HepG2 (cell line): Measurements from ENCODE around the gene KLHDC8B. TPM values are rescaled to one million over a fixed set of nuclear protein-coding genes. Genes with fewer than 3 reads are reported as not detected.

Experiments
- ATAC-seq: fragments of 200-7000 bp; cut with Tn5 transposase; 3 replicates; pipeline ENCODE4 v1.9.1; 2020; ENCODE audit warnings: mild to moderate bottlenecking, moderate library complexity
- BruUV-seq: library from RNA; stranded (reverse); fragments of 400-500 nt; replicated peaks from 2 replicates; lab custom pipeline; 2021; lab: Mats Ljungman, UMichigan
- CTCF ChIA-PET: fragments of 300-600 bp; formaldehyde crosslinking; extraction: SDS; loops from one replicate; lab custom pipeline; 2021; ENCODE audit warnings: low total read pairs, inconsistent platforms, low intra/inter-chr PET ratio; lab: Yijun Ruan, JAX
- POLR2A ChIA-PET: fragments of 350-600 bp; sonication (Branson Sonifier 250); formaldehyde crosslinking; loops from one replicate; lab custom pipeline; 2020; ENCODE audit warnings: antibody characterized with exemption, inconsistent platforms; lab: Yijun Ruan, JAX
- DNase-seq: peaks from one replicate; pipeline ENCODE4 v3.0.0-alpha.2; 2015; ENCODE audit warnings: low spot score
- FAIRE-seq: peaks from 3 replicates; lab custom pipeline; 2011; peaks lifted over from hg19 to GRCh38; lab: Jason Lieb, UNC
- H2AFZ ChIP-seq: one replicate; pipeline ENCODE4 v1.6.1; 2011; ENCODE audit warnings: low read length, inconsistent platforms
- H3K27ac ChIP-seq: fragments of 300-600 bp; 3 replicates; pipeline ENCODE4 v1.8.0; 2011; ENCODE audit warnings: mixed run types, mild to moderate bottlenecking, mixed read lengths, low read length, inconsistent platforms; ENCODE audit not compliant: insufficient read depth; ENCODE audit errors: extremely low read length
- H3K27me3 ChIP-seq, 2 experiments: fragments of 200-600 bp in 1 of 2; 2 replicates in 1 of 2; 3 replicates in 1 of 2; pipeline versions ENCODE4 v1.6.0 to v1.8.0; 2011; ENCODE audit warnings: low read length in 2 of 2, mild to moderate bottlenecking in 2 of 2, moderate library complexity in 2 of 2, inconsistent platforms in 1 of 2; ENCODE audit not compliant: insufficient read depth in 2 of 2, control insufficient read depth in 1 of 2
- H3K36me3 ChIP-seq, 2 experiments: fragments of 200-600 bp in 1 of 2; replicated peaks in 1 of 2; 2 replicates in 1 of 2; 3 replicates in 1 of 2; pipeline versions ENCODE4 v1.5.1 to v1.8.0; 2011; ENCODE audit warnings: low read length in 2 of 2, inconsistent platforms in 1 of 2; ENCODE audit not compliant: insufficient read depth in 2 of 2, control insufficient read depth in 1 of 2
- H3K4me1 ChIP-seq: 2 replicates; pipeline ENCODE4 v1.5.1; 2012; ENCODE audit warnings: low read length, inconsistent platforms; ENCODE audit not compliant: insufficient read depth
- H3K4me2 ChIP-seq: 2 replicates; pipeline ENCODE4 v1.6.0; 2011; ENCODE audit warnings: low read depth, low read length, inconsistent platforms
- H3K4me3 ChIP-seq, 3 experiments: fragments of 200-600 bp in 1 of 3; sonication (generic), shearing (Covaris generic) in 1 of 3; replicated peaks in 1 of 3; 2 replicates each; pipeline ENCODE4 v1.5.1; 2011 to 2016; ENCODE audit warnings: low read length in 3 of 3, inconsistent platforms in 2 of 3, low read depth in 2 of 3, mild to moderate bottlenecking in 2 of 3, control low read depth in 1 of 3, mixed read lengths in 1 of 3; ENCODE audit not compliant: insufficient read depth in 1 of 3
- H3K79me2 ChIP-seq: one replicate; pipeline ENCODE4 v1.6.1; 2011; ENCODE audit warnings: low read length, inconsistent platforms; ENCODE audit not compliant: insufficient read depth
- H3K9ac ChIP-seq: 2 replicates; pipeline ENCODE4 v1.6.0; 2011; ENCODE audit warnings: mild to moderate bottlenecking, low read depth, low read length, inconsistent platforms; ENCODE audit not compliant: insufficient read depth
- H3K9me3 ChIP-seq: 2 replicates; pipeline ENCODE4 v1.5.1; 2012; ENCODE audit warnings: mild to moderate bottlenecking, low read length
- H4K20me1 ChIP-seq: 2 replicates; pipeline ENCODE4 v1.6.0; 2011; ENCODE audit warnings: inconsistent platforms, mild to moderate bottlenecking, low read length, moderate library complexity; ENCODE audit not compliant: insufficient read depth
- BCL6 ChIP-seq: IDR thresholded peaks from 2 replicates; pipeline ENCODE4 v1.6.1; 2016; ENCODE audit warnings: missing genetic modification reagents, missing compliant biosample characterization
- CBX2 ChIP-seq, 2 experiments: fragments of 200-600 bp in 1 of 2; sonication (generic); formaldehyde crosslinking in 1 of 2; IDR thresholded peaks; 2 replicates each; pipeline versions ENCODE4 v1.7.0 to v1.8.1; 2018 to 2022; ENCODE audit warnings: low read depth in 2 of 2, low read length in 1 of 2, mild to moderate bottlenecking in 1 of 2, missing genetic modification reagents in 1 of 2
- DZIP1 ChIP-seq: sonication (generic); formaldehyde crosslinking; IDR thresholded peaks from 2 replicates; pipeline ENCODE4 v1.5.0; 2020; ENCODE audit warnings: mild to moderate bottlenecking, missing genetic modification reagents
- HNRNPH1 ChIP-seq: fragments of 200-400 bp; formaldehyde crosslinking; optimal IDR thresholded peaks from 2 replicates; pipeline ENCODE3; 2017; ENCODE audit warnings: mild to moderate bottlenecking, low read depth, low read length
- KDM3A ChIP-seq: IDR thresholded peaks from 2 replicates; pipeline ENCODE4 v1.6.1; 2018; ENCODE audit warnings: low read depth, missing compliant biosample characterization
- MXD3 ChIP-seq: IDR thresholded peaks from 2 replicates; pipeline ENCODE4 v1.6.1; 2016; ENCODE audit warnings: mild to moderate bottlenecking, missing biosample characterization, missing genetic modification reagents
- PAXIP1 ChIP-seq: sonication (generic); formaldehyde crosslinking; conservative IDR thresholded peaks from 2 replicates; pipeline ENCODE4 v1.4.0; 2020; ENCODE audit warnings: mild to moderate bottlenecking, missing genetic modification reagents, moderate library complexity
- SMAD9 ChIP-seq: sonication (generic); formaldehyde crosslinking; IDR thresholded peaks from 2 replicates; pipeline ENCODE4 v1.5.1; 2020; ENCODE audit warnings: mild to moderate bottlenecking, missing genetic modification reagents
- SNAI1 ChIP-seq: sonication (generic); formaldehyde crosslinking; IDR thresholded peaks from 2 replicates; pipeline ENCODE4 v1.5.0; 2020; ENCODE audit warnings: mild to moderate bottlenecking, missing genetic modification reagents, borderline replicate concordance
- TFDP2 ChIP-seq: sonication (generic); formaldehyde crosslinking; IDR thresholded peaks from 2 replicates; pipeline ENCODE4 v1.4.0; 2020; ENCODE audit warnings: missing genetic modification reagents
- ZNF138 ChIP-seq: sonication (generic); formaldehyde crosslinking; IDR thresholded peaks from 2 replicates; pipeline ENCODE4 v1.5.0; 2020; ENCODE audit warnings: mild to moderate bottlenecking, low read depth, missing genetic modification reagents
- ZNF20 ChIP-seq: sonication (generic); formaldehyde crosslinking; IDR thresholded peaks from 2 replicates; pipeline ENCODE4 v1.4.0; 2020; ENCODE audit warnings: mild to moderate bottlenecking, moderate library complexity, missing genetic modification reagents
- ZNF24 ChIP-seq: fragments of 450-650 bp; IDR thresholded peaks from 2 replicates; pipeline ENCODE4 v1.6.1; 2017; ENCODE audit warnings: antibody characterized with exemption, mild to moderate bottlenecking
- ZNF552 ChIP-seq: sonication (generic); formaldehyde crosslinking; IDR thresholded peaks from 2 replicates; pipeline ENCODE4 v1.9.0; 2022; ENCODE audit warnings: missing genetic modification reagents, mild to moderate bottlenecking, borderline replicate concordance
- ZNF784 ChIP-seq: sonication (generic); formaldehyde crosslinking; IDR thresholded peaks from 2 replicates; pipeline ENCODE4 v1.5.1; 2020; ENCODE audit warnings: missing genetic modification reagents, mild to moderate bottlenecking, borderline replicate concordance
- WGBS: methylation state at CpG from one replicate; pipeline ENCODE4 v1.1.6; 2017; ENCODE audit warnings: low lambda C conversion rate; 5-methylcytosine and 5-hydroxymethylcytosine counted together
- in situ Hi-C: cut with HindIII; loops from 2 replicates; pipeline ENCODE4 v1.10.0; 2017; ENCODE audit warnings: low pct_unique_long_range_greater_than_20kb; ENCODE audit not compliant: extremely low pct_ligation_motif_present
- intact Hi-C: fragments of 100-400 bp; cut with micrococcal nuclease; formaldehyde crosslinking; loops from one replicate; pipeline ENCODE4 v1.10.0; 2022; ENCODE audit not compliant: unreplicated experiment
- polyA plus RNA-seq, 8 experiments: library from polyadenylated mRNA; depleted of rRNA in 3 of 8; stranded (reverse) in 7 of 8; unstranded in 1 of 8; fragments of >200 nt; fragmentation: Illumina TruSeq in 4 of 8; extraction: Trizol in 4 of 8; gene quantifications; 2 replicates each; pipeline versions ENCODE4 v1.2.1 to v1.2.3, GENCODE V29; 2011 to 2016; ENCODE audit warnings: low read depth in 4 of 8, missing spikeins in 1 of 8, mixed read lengths in 1 of 8; ENCODE audit not compliant: insufficient read depth in 1 of 8
- total RNA-seq, 5 experiments: library from RNA; depleted of rRNA; stranded (reverse); fragments of >200 nt; fragmentation: Illumina TruSeq; extraction: Trizol; gene quantifications; 2 replicates each; pipeline ENCODE4 v1.2.3, GENCODE V29; 2016; ENCODE audit warnings: low read depth in 1 of 5

KLHDC8B gene
- total and polyA plus RNA-seq, 2 of the 13 experiments (the other 11 are each of a cell fraction or from before 2014, with no cell fraction given) = 17.2 to 17.8 TPM

GRCh38 chr3:49180116-49180515 lies 8.7 kb downstream of the KLHDC8B start (continued):
- no peak for TF ChIP-seq ZNF552 (CRISPR knock-in tag)
- TF ChIP-seq SMAD9 (CRISPR knock-in tag) = no peak
- TF ChIP-seq ZNF784 = no peak
- TF ChIP-seq SNAI1 (CRISPR knock-in tag) = no peak
- TF ChIP-seq ZNF138 (CRISPR knock-in tag) = no peak
- TF ChIP-seq KDM3A (CRISPR knock-in tag) = no peak
- TF ChIP-seq CBX2 (IDR thresholded peaks at IDR 0.05; ENCODE audit: low read depth, low read length) = no peak
- TF ChIP-seq CBX2 (CRISPR knock-in tag; IDR thresholded peaks at IDR 0.05; ENCODE audit: low read depth) = no peak
- no peak for TF ChIP-seq DZIP1 (CRISPR knock-in tag)
- no peak for TF ChIP-seq ZNF24

- Histone ChIP-seq H3K27me3 (no peaks in the 10 kb centered on the region; a peak in 1 of 5 replicates), H3K36me3 (no peaks in the 10 kb centered on the region), H4K20me1 (no peaks in the 10 kb centered on the region), H3K79me2 (no peaks in the 10 kb centered on the region), H3K4me3 (no peak overlapping the region), H3K27ac (no peak overlapping the region), H3K4me1 (peaks cover 26% of the 10 kb centered on the region), H2AFZ (no peak overlapping the region), H3K9ac (no peak overlapping the region), H3K9me3 (no peaks in the 10 kb centered on the region), H3K4me2 (no peak overlapping the region)
- in situ Hi-C loops (no loop called here), intact Hi-C loops (no loop called here)
- ChIA-PET CTCF (no interaction called here), POLR2A (interaction anchor here (1.4 kb wide), 1 partner anchor 10 kb away, joined by 5 read pairs; the partner anchor contains the start of gene KLHDC8B)
- BruUV-seq = no TSS peak
- peak; percentile 39 for FAIRE-seq
- ATAC-seq = no peak; the same call in 1 of the 3 replicates
- no peak for DNase-seq
- WGBS = 9% methylated on average over 6 of the region's 6 CpGs
- no peak for TF ChIP-seq MXD3
- no peak for TF ChIP-seq HNRNPH1
- no peak for TF ChIP-seq TFDP2
- no peak for TF ChIP-seq ZNF20 (CRISPR knock-in tag)
- TF ChIP-seq BCL6 (CRISPR knock-in tag) = no peak
- no peak for TF ChIP-seq PAXIP1
Observed at GRCh38 chr3:49181351-49181750, 10.0 kb downstream of the KLHDC8B start.
